OCI-LY3 (cell line): ENCODE measurements around the gene SWAP70.
"Not testable (repeated sequence)": the region's sequence is repeated elsewhere in the genome, so short reads cannot be mapped to it uniquely, and the experiment has no call there.

Experiments used
- H2AFZ ChIP-seq: fragments of 200-600, 300-600 bp; shearing (Covaris generic); 2 replicates; pipeline ENCODE4 v1.6.0; 2014; ENCODE audit warnings: antibody characterized with exemption, low read depth, low read length
- H3K27ac ChIP-seq: fragments of 200-600, 300-600 bp; sonication (generic); 2 replicates; pipeline ENCODE4 v1.5.1; 2014; ENCODE audit warnings: mild to moderate bottlenecking, low read length, moderate library complexity, mixed read lengths
- H3K27me3 ChIP-seq: fragments of 200-600, 300-600 bp; sonication (generic); 2 replicates; pipeline ENCODE4 v1.6.1; 2014; ENCODE audit warnings: low read depth, low read length, mixed read lengths
- H3K36me3 ChIP-seq: fragments of 200-600, 300-600 bp; sonication (generic); replicated peaks from 2 replicates; pipeline ENCODE3; 2014; ENCODE audit warnings: low read depth, low read length, mixed read lengths
- H3K4me1 ChIP-seq: fragments of 300-600, 200-600 bp; sonication (generic); 2 replicates; pipeline ENCODE4 v1.6.1; 2014; ENCODE audit warnings: low read length, mixed read lengths
- H3K4me2 ChIP-seq: fragments of 200-600, 300-600 bp; sonication (generic); 2 replicates; pipeline ENCODE4 v1.6.1; 2014; ENCODE audit warnings: low read length, mixed read lengths
- H3K4me3 ChIP-seq: fragments of 300-600, 200-600 bp; sonication (generic); 2 replicates; pipeline ENCODE4 v1.5.1; 2014; ENCODE audit warnings: antibody characterized with exemption, mild to moderate bottlenecking, low read length, moderate library complexity
- H3K79me2 ChIP-seq: fragments of 300-600, 200-600 bp; shearing (Covaris generic); 2 replicates; pipeline ENCODE4 v1.6.1; 2014; ENCODE audit warnings: mild to moderate bottlenecking, low read length, mixed read lengths
- H3K9ac ChIP-seq: fragments of 300-600, 200-600 bp; shearing (Covaris generic); 2 replicates; pipeline ENCODE4 v1.6.0; 2014; ENCODE audit warnings: mild to moderate bottlenecking, low read length, moderate library complexity
- H3K9me3 ChIP-seq: fragments of 200-600, 300-600 bp; shearing (Covaris generic); 2 replicates; pipeline ENCODE4 v1.6.1; 2014; ENCODE audit warnings: low read length, mixed read lengths; ENCODE audit not compliant: insufficient read depth
- H4K20me1 ChIP-seq: fragments of 200-600, 300-600 bp; sonication (generic); 2 replicates; pipeline ENCODE4 v1.6.1; 2016; ENCODE audit warnings: low read length, mixed read lengths; ENCODE audit not compliant: insufficient read depth
- EZH2phosphoT487 ChIP-seq: fragments of 200-600 bp; shearing (Covaris generic); IDR thresholded peaks from 2 replicates; pipeline ENCODE4 v1.6.1; 2018; ENCODE audit warnings: antibody characterized with exemption, mixed run types, low read depth
- TF ChIP-seq, protein P1 (sequence below): fragments of 200-600, 300-600 bp; sonication (generic); IDR thresholded peaks from 2 replicates; pipeline ENCODE4 v1.5.1; 2014; ENCODE audit warnings: antibody characterized with exemption, low read length, low read depth

The SWAP70 gene

DNA sequence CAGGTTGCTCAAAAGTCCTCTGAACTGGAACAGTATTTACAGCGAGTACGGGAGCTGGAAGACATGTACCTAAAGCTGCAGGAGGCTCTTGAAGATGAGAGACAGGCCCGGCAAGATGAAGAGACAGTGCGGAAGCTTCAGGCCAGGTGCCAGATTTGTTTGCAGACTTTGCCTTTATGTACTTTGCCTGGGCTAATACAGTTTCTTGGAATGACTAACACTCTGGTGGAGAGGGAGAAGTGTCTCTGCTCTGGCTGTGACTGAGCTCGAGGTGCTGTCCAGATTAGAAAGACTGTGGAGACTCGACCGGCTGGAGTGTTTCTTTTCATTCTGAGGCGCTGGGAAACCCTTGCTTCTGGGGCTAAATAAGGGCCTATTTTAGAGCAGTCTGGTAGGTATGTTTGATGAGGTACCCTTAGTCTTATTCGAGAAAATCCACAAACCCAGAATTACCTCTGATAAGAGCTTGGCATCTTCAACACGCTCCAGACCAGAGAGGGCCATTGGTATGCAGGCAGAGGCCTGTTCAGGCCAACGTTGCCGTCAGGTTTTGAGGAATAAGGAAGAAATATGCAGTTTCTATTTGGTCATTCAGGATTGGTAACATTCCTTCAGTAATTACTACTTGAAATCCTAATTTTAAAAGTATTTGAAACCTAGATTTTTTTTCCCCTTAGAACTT lies 76.5 kb downstream of the SWAP70 start:
- Histone ChIP-seq H3K4me1 (peaks cover 81% of the 10 kb centered on the region), H3K4me2 (peak overlapping the region; percentile 83), H3K27ac (peak overlapping the region; percentile 98), H3K27me3 (no peaks in the 10 kb centered on the region), H4K20me1 (no peaks in the 10 kb centered on the region), H2AFZ (no peak overlapping the region), H3K79me2 (peaks cover 71% of the 10 kb centered on the region), H3K36me3 (peaks cover 50% of the 10 kb centered on the region), H3K4me3 (peak overlapping the region; percentile 45), H3K9me3 (peaks cover 11% of the 10 kb centered on the region; the same call in 1 of the 2 replicates), H3K9ac (peak overlapping the region; percentile 83)
- TF ChIP-seq EZH2phosphoT487, result no peak
- TF ChIP-seq, protein P1, sequence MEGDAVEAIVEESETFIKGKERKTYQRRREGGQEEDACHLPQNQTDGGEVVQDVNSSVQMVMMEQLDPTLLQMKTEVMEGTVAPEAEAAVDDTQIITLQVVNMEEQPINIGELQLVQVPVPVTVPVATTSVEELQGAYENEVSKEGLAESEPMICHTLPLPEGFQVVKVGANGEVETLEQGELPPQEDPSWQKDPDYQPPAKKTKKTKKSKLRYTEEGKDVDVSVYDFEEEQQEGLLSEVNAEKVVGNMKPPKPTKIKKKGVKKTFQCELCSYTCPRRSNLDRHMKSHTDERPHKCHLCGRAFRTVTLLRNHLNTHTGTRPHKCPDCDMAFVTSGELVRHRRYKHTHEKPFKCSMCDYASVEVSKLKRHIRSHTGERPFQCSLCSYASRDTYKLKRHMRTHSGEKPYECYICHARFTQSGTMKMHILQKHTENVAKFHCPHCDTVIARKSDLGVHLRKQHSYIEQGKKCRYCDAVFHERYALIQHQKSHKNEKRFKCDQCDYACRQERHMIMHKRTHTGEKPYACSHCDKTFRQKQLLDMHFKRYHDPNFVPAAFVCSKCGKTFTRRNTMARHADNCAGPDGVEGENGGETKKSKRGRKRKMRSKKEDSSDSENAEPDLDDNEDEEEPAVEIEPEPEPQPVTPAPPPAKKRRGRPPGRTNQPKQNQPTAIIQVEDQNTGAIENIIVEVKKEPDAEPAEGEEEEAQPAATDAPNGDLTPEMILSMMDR, result no peak

DNA sequence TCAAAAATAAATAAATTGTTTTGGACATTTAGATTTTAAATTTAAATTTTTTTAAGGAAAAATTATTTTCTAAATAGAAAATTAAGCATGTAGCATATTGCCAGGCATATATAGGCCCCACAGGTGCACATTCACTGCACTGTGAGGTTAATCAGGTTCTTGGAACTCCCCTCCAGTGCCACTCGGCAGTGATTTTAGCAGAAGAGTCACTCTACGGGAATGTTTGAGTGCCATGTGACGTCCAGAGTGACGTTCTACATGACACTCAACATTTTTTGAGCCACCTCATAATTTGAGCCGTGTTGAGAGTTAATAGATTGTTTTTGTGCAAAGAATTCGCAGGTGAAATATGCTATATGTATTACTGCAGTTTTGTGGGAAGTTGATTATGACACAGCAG lies 77.4 kb downstream of the SWAP70 start:
- Histone ChIP-seq H3K9ac (peak overlapping the region; percentile 83), H4K20me1 (no peaks in the 10 kb centered on the region), H3K4me3 (no peak overlapping the region), H3K4me1 (peaks cover 81% of the 10 kb centered on the region), H3K79me2 (peaks cover 66% of the 10 kb centered on the region), H3K9me3 (0 out of 2 replicates have a peak, but pooled peaks cover 2% of the 10 kb centered on the region), H3K27me3 (no peaks in the 10 kb centered on the region), H3K4me2 (peak overlapping the region; percentile 21), H2AFZ (no peak overlapping the region), H3K36me3 (peaks cover 44% of the 10 kb centered on the region), H3K27ac (peak overlapping the region; percentile 98)
- TF ChIP-seq EZH2phosphoT487, result no peak
- TF ChIP-seq, protein P1, result no peak

DNA sequence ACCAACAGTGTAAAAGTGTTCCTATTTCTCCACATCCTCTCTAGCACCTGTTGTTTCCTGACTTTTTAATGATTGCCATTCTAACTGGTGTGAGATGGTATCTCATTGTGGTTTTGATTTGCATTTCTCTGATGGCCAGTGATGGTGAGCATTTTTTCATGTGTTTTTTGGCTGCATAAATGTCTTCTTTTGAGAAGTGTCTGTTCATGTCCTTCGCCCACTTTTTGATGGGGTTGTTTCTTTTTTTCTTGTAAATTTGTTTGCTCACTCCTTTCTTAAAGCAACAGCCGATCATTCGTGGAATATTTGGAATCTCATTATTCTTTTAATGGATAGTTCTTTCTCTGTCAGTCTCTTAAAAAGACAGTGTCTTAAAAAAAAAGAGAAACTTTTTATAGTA lies 79.6 kb downstream of the SWAP70 start:
- peaks cover 50% of the 10 kb centered on the region for H3K36me3 ChIP-seq
- not testable (repeated sequence) for H4K20me1 ChIP-seq, H3K4me2 ChIP-seq

DNA sequence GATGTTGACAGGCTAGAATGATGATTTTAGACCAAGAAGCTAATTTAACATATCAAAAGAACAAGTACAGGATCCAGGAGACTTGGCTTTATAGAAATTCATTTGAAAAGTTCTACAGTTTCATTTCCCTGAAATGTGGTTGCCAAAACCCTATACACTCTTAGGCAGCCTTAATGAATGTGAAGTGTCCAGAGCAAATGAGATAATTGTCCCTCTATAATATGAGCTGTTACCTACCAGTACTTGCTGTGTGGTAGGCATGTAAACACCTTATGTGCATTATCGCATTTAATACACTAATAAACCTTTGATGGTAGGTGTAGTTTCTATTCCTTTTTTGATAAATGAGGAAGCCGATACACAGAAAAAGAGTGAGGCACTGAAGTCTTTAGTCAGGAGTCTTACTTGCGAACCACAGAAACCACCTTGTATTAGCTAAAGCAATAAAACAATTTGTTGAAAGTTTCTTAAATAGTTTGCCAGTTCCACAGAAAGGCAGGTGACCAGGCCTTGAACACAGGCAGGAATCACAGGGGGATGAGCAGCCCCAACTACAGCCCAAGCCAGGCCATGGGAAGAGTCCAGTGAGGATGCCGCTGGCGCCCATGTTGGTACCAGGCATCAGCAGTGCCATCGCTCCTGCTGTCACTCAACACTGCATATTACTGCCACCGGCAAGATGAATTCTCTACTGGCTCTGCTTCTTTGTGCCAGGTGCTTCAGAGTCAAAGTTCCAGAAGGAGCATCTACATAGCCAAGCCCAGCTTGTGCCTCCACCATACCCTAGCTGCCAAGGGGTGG lies 81.7 kb downstream of the SWAP70 start:
- peak overlapping the region; percentile 99 for H3K27ac ChIP-seq
- peak overlapping the region; percentile 50 for H3K4me3 ChIP-seq
- H3K9me3 ChIP-seq, result no peaks in the 10 kb centered on the region
- H3K4me1 ChIP-seq, result peaks cover 66% of the 10 kb centered on the region
- 0 out of 2 replicates have a peak, but pooled peaks cover 4% of the 10 kb centered on the region for H4K20me1 ChIP-seq
- no peaks in the 10 kb centered on the region for H3K27me3 ChIP-seq
- peak overlapping the region; percentile 74 for H3K9ac ChIP-seq
- H3K4me2 ChIP-seq, result peak overlapping the region; percentile 76
- peaks cover 56% of the 10 kb centered on the region for H3K36me3 ChIP-seq
- TF ChIP-seq EZH2phosphoT487, result no peak
- TF ChIP-seq, protein P1, result no peak
- peaks cover 68% of the 10 kb centered on the region for H3K79me2 ChIP-seq
- H2AFZ ChIP-seq, result no peak overlapping the region

More for the DNA sequence above, 79.6 kb downstream of the SWAP70 start:
- not testable (repeated sequence) for H3K4me3 ChIP-seq, H3K9me3 ChIP-seq, H3K9ac ChIP-seq, H2AFZ ChIP-seq, H3K27me3 ChIP-seq
- Histone ChIP-seq H3K27ac (peak overlapping the region; percentile 99), H3K79me2 (peaks cover 69% of the 10 kb centered on the region), H3K4me1 (peaks cover 81% of the 10 kb centered on the region)
